Fibroblast of pulmonary artery (primary cell): ENCODE data around the gene MEGF8.
A peak's percentile ranks its signal among the peaks of the same experiment; 100 is the strongest.

Source experiments
- DNase-seq: peaks from one replicate; pipeline ENCODE4 v3.0.0-alpha.2; 2010; ENCODE audit warnings: low read depth
- H3K4me3 ChIP-seq: replicated peaks from 2 replicates; pipeline ENCODE4 v1.5.1; 2011; ENCODE audit warnings: low read depth, mild to moderate bottlenecking, control low read depth, low read length, moderate library complexity
- TF ChIP-seq, protein P1 (sequence below): IDR thresholded peaks from 2 replicates; pipeline ENCODE4 v1.5.1; 2011; ENCODE audit warnings: mild to moderate bottlenecking, control low read depth, low read length, inconsistent platforms; ENCODE audit errors: missing control alignments

MEGF8 gene

DNA sequence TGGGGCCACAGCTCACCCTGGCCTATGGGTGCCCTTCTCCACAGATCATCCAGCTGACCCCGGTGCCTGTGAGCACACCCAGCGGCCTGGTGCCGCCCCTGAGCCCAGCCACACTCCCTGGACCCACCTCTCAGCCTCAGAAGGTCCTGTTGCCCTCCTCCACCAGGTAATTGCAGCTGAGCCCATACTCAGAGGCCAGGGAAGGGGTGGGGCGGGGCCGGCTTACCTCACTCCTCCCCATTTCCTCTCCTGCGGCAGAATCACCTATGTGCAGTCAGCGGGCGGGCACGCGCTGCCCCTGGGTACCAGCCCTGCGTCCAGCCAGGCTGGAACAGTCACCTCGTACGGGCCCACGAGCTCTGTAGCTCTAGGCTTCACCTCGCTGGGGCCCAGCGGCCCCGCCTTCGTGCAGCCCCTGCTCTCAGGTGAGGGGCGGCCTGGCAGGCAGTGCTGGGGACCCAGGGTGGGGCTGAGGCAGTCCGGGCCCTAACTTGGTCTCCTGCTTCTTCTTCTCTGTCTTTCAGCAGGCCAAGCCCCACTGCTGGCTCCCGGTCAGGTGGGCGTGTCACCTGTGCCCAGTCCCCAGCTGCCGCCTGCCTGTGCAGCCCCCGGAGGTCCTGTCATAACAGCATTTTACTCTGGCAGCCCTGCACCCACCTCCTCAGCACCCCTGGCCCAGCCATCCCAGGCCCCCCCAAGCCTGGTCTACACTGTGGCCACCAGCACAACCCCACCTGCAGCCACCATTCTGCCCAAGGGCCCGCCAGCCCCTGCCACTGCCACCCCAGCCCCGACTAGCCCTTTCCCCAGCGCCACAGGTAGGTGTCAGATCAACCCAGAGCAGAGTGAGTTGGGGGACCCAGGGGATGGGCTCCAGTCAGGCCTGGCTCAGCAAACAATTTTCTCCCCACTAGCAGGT lies 33.1 kb upstream of the MEGF8 start:
- H3K4me3 ChIP-seq = no peak overlapping the region
- no peak for DNase-seq
- TF ChIP-seq, protein P1, sequence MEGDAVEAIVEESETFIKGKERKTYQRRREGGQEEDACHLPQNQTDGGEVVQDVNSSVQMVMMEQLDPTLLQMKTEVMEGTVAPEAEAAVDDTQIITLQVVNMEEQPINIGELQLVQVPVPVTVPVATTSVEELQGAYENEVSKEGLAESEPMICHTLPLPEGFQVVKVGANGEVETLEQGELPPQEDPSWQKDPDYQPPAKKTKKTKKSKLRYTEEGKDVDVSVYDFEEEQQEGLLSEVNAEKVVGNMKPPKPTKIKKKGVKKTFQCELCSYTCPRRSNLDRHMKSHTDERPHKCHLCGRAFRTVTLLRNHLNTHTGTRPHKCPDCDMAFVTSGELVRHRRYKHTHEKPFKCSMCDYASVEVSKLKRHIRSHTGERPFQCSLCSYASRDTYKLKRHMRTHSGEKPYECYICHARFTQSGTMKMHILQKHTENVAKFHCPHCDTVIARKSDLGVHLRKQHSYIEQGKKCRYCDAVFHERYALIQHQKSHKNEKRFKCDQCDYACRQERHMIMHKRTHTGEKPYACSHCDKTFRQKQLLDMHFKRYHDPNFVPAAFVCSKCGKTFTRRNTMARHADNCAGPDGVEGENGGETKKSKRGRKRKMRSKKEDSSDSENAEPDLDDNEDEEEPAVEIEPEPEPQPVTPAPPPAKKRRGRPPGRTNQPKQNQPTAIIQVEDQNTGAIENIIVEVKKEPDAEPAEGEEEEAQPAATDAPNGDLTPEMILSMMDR = no peak

DNA sequence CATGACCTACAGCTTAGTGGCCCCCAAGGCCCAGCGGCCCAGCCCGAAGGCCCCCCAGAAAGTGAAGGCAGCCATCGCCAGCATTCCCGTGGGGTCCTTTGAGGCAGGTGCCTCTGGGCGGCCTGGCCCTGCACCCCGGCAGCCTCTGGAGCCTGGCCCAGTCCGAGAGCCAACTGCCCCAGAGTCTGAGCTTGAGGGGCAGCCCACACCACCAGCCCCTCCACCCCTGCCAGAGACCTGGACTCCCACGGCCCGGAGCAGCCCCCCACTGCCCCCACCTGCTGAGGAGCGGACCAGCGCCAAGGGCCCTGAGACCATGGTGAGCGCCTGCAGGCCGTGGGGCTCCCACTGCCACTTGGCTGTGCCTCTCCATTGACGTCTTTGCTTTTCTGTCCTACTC lies 32.5 kb upstream of the MEGF8 start:
- H3K4me3 ChIP-seq = no peak overlapping the region
- TF ChIP-seq, protein P1 = no peak
- DNase-seq = no peak

DNA sequence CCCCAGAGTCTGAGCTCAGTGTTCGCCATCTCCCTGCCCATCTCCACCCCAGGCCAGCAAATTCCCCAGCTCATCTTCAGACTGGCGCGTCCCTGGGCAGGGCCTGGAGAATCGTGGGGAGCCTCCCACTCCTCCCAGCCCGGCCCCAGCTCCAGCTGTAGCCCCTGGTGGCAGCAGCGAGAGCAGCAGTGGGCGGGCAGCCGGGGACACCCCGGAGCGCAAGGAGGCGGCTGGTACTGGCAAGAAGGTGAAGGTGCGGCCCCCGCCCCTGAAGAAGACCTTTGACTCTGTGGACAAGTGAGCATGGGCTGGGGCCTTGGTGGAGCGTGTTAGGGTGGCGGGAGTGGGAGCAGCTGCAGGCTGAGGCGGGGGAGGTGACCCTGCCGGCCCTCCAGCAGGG lies 31.9 kb upstream of the MEGF8 start:
- TF ChIP-seq, protein P1 = peak; percentile 2
- no peak overlapping the region for H3K4me3 ChIP-seq
- DNase-seq = no peak

- DNase-seq = no peak
- H3K4me3 ChIP-seq = no peak overlapping the region
- TF ChIP-seq, protein P1 = no peak
These were observed 31.5 kb upstream of the MEGF8 start for GRCh38 chr19:42293948-42294347.

DNA sequence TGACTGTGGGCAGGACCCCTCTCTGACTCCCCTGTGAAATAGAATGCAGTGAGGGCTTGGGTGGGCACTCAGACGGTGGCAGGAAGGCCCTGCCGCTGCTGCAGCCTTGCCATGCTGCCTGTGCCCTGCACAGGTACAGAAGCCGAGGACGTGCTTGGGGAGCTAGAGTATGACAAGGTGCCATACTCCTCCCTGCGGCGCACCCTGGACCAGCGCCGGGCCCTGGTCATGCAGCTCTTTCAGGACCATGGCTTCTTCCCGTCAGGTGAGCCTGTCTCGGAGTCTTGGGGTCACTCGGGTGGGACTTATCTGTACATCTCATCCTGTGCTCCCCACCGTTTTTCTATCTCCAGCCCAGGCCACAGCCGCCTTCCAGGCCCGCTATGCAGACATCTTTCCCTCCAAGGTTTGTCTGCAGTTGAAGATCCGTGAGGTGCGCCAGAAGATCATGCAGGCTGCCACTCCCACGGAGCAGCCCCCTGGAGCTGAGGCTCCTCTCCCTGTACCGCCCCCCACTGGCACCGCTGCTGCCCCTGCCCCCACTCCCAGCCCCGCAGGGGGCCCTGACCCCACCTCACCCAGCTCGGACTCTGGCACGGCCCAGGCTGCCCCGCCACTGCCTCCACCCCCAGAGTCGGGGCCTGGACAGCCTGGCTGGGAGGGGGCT lies 30.8 kb upstream of the MEGF8 start:
- no peak overlapping the region for H3K4me3 ChIP-seq
- DNase-seq = no peak
- TF ChIP-seq, protein P1 = no peak

DNA sequence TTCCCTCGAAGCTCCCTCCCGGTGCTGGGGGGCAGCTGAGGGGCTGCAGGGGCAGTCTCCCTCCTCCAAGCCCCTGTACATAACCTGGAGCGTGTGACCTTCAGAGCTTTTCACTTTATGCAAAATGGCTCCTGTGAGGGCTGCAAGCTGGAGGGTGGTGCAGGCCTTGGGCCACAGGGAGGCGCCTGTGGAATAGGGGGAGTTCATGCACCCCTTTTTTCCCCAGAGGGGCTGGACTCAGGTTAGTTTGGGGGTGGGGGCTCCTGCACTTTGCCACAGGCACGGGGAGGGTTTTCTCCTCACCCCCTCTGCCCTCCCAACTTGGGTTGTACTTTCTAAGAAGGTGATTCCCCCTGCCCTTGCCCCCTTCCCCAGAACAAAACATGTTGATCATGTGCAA lies 30.1 kb upstream of the MEGF8 start:
- DNase-seq = no peak
- H3K4me3 ChIP-seq = no peak overlapping the region
- TF ChIP-seq, protein P1 = no peak
